ENCODE data around the gene NKIRAS2.

DNA sequence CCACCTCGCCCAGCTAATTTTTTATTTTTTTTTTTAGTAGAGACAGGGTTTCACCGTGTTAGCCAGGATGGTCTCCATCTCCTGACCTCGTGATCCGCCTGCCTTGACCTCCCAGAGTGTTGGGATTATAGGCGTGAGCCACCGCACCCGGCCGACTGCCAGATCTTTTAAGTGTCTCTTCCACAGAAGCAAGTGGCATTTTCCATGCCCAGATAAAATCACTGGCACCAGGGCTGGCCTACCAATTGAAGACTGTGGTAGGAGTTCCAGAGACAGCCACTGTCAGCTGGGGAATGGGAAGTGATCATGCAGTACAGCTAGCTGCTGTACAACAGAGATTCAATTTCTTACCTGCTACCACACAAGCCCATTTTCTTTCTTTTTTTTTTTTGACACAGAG lies 35.4 kb upstream of the NKIRAS2 start:
- TF ChIP-seq, protein P1, sequence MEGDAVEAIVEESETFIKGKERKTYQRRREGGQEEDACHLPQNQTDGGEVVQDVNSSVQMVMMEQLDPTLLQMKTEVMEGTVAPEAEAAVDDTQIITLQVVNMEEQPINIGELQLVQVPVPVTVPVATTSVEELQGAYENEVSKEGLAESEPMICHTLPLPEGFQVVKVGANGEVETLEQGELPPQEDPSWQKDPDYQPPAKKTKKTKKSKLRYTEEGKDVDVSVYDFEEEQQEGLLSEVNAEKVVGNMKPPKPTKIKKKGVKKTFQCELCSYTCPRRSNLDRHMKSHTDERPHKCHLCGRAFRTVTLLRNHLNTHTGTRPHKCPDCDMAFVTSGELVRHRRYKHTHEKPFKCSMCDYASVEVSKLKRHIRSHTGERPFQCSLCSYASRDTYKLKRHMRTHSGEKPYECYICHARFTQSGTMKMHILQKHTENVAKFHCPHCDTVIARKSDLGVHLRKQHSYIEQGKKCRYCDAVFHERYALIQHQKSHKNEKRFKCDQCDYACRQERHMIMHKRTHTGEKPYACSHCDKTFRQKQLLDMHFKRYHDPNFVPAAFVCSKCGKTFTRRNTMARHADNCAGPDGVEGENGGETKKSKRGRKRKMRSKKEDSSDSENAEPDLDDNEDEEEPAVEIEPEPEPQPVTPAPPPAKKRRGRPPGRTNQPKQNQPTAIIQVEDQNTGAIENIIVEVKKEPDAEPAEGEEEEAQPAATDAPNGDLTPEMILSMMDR (IDR thresholded peaks at IDR 0.05), result no peak
- no peak for TF ChIP-seq POLR2AphosphoS5 (IDR thresholded peaks at IDR 0.05; ENCODE audit: low read depth, low read length)
- TF ChIP-seq, protein P2, sequence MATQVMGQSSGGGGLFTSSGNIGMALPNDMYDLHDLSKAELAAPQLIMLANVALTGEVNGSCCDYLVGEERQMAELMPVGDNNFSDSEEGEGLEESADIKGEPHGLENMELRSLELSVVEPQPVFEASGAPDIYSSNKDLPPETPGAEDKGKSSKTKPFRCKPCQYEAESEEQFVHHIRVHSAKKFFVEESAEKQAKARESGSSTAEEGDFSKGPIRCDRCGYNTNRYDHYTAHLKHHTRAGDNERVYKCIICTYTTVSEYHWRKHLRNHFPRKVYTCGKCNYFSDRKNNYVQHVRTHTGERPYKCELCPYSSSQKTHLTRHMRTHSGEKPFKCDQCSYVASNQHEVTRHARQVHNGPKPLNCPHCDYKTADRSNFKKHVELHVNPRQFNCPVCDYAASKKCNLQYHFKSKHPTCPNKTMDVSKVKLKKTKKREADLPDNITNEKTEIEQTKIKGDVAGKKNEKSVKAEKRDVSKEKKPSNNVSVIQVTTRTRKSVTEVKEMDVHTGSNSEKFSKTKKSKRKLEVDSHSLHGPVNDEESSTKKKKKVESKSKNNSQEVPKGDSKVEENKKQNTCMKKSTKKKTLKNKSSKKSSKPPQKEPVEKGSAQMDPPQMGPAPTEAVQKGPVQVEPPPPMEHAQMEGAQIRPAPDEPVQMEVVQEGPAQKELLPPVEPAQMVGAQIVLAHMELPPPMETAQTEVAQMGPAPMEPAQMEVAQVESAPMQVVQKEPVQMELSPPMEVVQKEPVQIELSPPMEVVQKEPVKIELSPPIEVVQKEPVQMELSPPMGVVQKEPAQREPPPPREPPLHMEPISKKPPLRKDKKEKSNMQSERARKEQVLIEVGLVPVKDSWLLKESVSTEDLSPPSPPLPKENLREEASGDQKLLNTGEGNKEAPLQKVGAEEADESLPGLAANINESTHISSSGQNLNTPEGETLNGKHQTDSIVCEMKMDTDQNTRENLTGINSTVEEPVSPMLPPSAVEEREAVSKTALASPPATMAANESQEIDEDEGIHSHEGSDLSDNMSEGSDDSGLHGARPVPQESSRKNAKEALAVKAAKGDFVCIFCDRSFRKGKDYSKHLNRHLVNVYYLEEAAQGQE (IDR thresholded peaks at IDR 0.05; ENCODE audit: insufficient read depth in 1 of 2, low read depth in 2 of 2, low read length in 1 of 2), result no peak
